GM12872 (cell line): ENCODE results near the gene PLEKHG5.

Experiments used
- TF ChIP-seq, protein P1 (sequence below): IDR thresholded peaks from 3 replicates; pipeline ENCODE4 v1.5.1; 2011; ENCODE audit warnings: low read depth, mild to moderate bottlenecking, low read length, moderate library complexity; ENCODE audit not compliant: insufficient read depth

PLEKHG5 gene

DNA sequence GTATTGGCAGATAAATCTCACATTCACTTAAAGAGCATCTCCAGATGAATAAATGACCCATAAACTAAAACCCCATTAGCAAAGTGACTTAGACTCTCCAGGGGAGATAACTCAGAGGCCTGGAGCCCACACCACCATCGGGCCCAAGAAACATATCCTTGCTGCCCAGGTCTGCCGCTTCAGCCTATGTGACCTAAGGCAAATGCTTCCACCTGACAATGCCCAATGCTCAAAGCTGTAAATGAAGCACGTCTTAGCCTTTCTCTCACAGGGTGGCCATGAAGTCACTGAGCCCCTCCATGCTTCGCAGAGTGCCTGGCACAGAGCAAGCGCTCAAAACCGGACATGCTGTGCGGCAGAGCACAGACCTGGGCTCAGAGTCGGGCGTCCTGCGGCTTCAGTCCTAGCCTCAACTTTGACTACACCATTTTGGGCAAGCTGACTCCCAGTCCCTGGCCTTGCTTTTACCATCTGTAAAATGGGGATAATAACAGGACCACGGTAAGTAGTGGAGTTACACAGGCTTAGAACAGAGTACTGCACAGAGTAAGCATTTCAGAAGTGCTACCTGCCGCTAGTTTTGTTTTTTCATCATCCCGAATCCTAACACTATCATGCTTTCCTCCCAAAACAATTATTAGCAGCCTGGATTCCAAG lies 39.2 kb upstream of the PLEKHG5 start:
- TF ChIP-seq, protein P1, sequence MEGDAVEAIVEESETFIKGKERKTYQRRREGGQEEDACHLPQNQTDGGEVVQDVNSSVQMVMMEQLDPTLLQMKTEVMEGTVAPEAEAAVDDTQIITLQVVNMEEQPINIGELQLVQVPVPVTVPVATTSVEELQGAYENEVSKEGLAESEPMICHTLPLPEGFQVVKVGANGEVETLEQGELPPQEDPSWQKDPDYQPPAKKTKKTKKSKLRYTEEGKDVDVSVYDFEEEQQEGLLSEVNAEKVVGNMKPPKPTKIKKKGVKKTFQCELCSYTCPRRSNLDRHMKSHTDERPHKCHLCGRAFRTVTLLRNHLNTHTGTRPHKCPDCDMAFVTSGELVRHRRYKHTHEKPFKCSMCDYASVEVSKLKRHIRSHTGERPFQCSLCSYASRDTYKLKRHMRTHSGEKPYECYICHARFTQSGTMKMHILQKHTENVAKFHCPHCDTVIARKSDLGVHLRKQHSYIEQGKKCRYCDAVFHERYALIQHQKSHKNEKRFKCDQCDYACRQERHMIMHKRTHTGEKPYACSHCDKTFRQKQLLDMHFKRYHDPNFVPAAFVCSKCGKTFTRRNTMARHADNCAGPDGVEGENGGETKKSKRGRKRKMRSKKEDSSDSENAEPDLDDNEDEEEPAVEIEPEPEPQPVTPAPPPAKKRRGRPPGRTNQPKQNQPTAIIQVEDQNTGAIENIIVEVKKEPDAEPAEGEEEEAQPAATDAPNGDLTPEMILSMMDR, result no peak

DNA sequence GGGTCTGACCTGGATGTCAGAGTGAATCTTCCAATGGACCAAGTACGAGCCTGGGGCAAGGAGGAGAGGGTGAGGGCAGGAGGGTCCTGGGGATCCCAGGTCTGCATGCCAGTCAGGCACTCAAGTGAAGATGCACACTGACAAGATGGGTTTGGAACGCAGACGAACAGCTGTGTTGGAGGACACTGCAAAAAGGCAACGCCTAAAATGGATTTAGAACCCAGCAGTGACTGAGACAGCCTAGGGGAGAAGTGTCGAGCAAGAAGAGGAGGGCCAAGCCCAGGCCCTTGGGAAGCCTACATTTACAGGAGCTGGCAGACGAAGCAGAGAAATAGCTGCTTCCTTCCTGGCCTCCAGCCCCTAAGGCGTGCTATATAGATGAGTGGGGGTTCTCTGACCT lies 37.0 kb upstream of the PLEKHG5 start:
- TF ChIP-seq, protein P1, result no peak

DNA sequence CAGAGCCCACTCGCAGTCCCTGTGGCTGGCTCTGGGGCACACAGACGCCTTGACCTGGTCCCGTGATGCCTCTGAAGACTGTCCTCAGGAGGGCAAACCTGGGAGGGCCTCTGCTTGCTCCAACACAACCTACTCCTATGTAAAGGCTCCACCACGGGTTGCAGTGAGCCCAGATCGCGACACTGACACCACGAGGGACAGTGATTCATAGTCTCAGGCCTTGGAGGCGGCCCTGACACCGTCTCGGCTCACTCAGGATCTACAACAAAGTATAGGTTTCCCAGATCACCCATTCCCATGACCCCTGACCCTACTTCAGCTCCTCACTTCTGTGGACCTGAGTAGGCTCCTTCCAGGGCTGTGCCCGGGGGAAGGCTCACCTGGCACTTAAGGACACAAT lies 34.8 kb upstream of the PLEKHG5 start:
- TF ChIP-seq, protein P1, result no peak

DNA sequence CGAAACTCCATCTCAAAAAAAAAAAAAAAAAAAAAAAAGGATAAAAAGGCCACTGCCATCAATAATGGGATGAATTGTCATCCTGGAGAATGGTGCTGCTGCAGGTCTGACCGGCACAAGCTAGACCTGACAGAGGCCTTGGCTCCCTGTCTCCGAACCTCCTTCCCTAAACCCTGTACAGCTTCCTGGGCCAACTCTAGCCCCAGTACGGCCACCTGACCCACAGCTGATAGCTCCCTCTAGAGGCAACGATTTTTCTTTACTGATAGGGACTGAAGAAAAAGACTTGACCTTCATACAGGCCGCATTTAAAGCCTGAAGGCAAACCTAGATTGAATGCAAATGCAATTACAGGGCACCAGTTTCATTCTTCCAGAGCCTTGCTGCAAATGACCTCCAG lies 32.1 kb upstream of the PLEKHG5 start:
- TF ChIP-seq, protein P1, result peak; percentile 57

DNA sequence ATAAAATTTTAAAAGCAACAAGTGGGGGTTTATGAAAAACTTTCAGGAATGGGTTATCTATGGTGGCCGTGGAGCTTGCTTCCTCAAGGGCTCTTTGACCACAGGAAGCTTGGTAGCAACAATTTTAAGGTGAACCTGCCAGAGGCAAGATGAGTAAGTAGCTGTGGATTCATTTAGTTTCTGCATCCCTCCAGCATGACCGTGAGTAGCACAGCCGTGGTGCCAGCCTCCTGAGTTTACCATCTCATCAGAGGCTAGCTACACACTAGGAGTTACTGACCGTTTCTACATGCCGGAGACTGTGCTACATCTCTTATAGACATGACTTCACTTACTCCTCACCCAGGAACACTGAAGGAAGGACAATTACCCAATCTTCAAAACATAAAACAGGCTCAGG lies 30.1 kb upstream of the PLEKHG5 start:
- TF ChIP-seq, protein P1, result no peak

DNA sequence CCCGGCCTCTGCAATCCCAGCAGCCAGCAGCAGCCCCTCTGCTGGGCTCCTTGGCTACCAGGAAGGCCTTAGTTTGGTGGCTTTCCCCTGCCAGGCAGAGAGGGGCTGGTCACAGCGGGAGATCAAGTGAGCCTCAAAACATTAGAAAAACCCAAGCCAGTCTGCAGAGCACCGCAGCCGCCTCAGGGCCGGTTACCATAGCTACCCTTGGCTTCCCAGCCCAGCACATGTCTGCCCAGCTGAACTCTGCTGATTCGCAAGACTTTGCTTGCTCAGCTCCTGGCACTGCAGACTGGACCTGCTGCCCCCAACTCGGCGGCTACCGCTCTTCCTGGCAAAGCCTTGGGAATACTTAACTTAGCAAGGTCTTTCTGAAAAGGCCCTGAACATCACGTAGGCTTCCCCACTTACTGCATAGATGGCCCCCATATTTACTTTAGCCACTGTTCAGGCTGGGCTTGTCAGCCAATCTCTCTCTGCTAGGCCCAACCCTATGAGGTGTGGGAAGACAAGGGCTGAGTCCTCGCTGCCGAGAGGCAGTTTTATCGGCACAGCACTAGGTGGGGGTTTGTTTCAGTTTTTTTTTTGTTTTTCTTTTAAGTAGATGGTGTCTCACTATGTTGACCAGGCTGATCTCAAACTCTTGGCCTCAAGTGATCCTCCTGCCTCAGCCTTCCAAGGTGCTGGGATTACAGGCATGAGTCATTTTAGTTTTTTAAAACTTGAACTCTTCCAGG lies 28.6 kb upstream of the PLEKHG5 start:
- TF ChIP-seq, protein P1, result no peak

DNA sequence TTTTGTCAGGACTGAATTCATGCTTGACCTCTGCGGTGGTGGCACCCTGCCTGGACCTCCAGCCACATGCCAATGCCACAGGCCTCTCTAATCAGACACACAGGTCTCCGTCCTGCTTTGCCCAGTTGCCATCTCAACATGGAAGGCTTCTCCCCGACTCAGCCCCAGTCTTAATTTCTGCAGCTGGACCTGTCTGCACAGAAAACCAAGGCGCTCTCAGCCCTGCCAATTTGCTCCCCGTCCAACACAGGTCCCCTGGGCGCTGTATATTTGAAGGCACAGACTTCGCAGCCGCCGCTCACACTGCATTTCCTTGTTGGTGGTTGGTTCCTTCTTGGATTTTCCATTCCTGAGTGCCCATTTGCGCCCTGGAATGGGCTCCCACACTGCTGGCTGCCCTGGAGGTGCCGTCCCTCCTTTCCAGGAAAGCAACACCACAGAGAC lies 28.0 kb upstream of the PLEKHG5 start:
- TF ChIP-seq, protein P1, result no peak
